HEK293 (cell line): ENCODE results near the gene NLRX1.

ENCODE experiments used
- BCL11A ChIP-seq: fragments of 450-650 bp; formaldehyde crosslinking; IDR thresholded peaks from 2 replicates; pipeline ENCODE4 v1.5.1; 2016; ENCODE audit warnings: low read depth, missing biosample characterization, missing genetic modification characterization
- KLF9 ChIP-seq: fragments of 450-650 bp; formaldehyde crosslinking; IDR thresholded peaks from 2 replicates; pipeline ENCODE4 v1.5.1; 2016; ENCODE audit warnings: missing biosample characterization, missing genetic modification characterization, low read depth
- REPIN1 ChIP-seq: fragments of 450-650 bp; formaldehyde crosslinking; IDR thresholded peaks from 2 replicates; pipeline ENCODE4 v1.5.1; 2017; ENCODE audit warnings: missing biosample characterization, missing genetic modification characterization, low read depth
- SCRT2 ChIP-seq: fragments of 450-650 bp; formaldehyde crosslinking; IDR thresholded peaks from 2 replicates; pipeline ENCODE4 v1.5.1; 2016; ENCODE audit warnings: missing biosample characterization, missing genetic modification characterization
- TF ChIP-seq, protein P1 (sequence below): fragments of 450-650 bp; formaldehyde crosslinking; IDR thresholded peaks from 2 replicates; pipeline ENCODE4 v1.5.1; 2016; ENCODE audit warnings: missing biosample characterization, missing genetic modification characterization
- TF ChIP-seq, protein P2 (sequence below): fragments of 450-650 bp; formaldehyde crosslinking; IDR thresholded peaks from 2 replicates; pipeline ENCODE4 v1.5.1; 2016; ENCODE audit warnings: missing biosample characterization, missing genetic modification characterization
- TF ChIP-seq, protein P3 (sequence below): fragments of 450-650 bp; formaldehyde crosslinking; IDR thresholded peaks from 2 replicates; pipeline ENCODE4 v1.5.1; 2016; ENCODE audit warnings: missing biosample characterization, missing genetic modification characterization

DNA sequence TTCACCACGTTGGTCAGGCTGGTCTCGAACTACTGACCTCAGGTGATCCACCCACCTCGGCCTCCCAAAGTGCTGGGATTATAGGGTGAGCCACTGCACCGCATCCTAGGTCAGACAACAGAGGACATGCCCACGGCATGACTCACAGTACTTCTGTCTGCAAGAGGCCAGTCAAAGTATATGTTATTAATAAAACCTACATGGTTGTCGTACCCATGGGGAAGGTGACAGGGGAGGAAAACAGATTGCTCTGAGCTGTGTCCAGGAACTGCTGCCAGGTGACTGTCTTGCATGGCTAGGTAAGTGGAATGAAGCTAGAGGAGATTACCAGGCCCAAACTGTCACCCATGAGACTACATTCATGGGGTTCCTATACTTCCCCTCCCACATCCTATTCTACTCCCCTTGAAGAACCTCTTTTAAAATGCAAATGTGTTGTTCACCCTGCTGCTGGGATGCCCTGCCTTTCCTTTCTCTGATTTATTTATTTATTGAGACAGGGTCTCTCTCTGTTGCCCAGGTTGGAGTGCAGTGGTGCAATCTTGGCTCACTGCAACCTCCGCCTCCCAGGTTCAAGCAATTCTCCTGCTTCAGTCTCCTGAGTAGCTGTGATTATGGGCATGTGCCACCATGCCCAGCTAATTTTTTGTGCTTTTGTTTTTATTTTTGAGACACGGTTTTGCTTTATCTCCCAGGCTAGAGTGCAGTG lies 2.0 kb upstream of the NLRX1 start:
- TF ChIP-seq, protein P1, sequence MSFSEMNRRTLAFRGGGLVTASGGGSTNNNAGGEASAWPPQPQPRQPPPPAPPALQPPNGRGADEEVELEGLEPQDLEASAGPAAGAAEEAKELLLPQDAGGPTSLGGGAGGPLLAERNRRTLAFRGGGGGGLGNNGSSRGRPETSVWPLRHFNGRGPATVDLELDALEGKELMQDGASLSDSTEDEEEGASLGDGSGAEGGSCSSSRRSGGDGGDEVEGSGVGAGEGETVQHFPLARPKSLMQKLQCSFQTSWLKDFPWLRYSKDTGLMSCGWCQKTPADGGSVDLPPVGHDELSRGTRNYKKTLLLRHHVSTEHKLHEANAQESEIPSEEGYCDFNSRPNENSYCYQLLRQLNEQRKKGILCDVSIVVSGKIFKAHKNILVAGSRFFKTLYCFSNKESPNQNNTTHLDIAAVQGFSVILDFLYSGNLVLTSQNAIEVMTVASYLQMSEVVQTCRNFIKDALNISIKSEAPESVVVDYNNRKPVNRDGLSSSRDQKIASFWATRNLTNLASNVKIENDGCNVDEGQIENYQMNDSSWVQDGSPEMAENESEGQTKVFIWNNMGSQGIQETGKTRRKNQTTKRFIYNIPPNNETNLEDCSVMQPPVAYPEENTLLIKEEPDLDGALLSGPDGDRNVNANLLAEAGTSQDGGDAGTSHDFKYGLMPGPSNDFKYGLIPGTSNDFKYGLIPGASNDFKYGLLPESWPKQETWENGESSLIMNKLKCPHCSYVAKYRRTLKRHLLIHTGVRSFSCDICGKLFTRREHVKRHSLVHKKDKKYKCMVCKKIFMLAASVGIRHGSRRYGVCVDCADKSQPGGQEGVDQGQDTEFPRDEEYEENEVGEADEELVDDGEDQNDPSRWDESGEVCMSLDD (tag by site-specific recombination) = no peak
- TF ChIP-seq BCL11A (tag by site-specific recombination) = no peak
- TF ChIP-seq, protein P2, sequence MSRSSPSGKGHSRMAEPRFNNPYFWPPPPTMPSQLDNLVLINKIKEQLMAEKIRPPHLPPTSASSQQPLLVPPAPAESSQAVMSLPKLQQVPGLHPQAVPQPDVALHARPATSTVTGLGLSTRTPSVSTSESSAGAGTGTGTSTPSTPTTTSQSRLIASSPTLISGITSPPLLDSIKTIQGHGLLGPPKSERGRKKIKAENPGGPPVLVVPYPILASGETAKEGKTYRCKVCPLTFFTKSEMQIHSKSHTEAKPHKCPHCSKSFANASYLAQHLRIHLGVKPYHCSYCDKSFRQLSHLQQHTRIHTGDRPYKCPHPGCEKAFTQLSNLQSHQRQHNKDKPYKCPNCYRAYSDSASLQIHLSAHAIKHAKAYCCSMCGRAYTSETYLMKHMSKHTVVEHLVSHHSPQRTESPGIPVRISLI (tag by site-specific recombination) = no peak
- TF ChIP-seq, protein P3, sequence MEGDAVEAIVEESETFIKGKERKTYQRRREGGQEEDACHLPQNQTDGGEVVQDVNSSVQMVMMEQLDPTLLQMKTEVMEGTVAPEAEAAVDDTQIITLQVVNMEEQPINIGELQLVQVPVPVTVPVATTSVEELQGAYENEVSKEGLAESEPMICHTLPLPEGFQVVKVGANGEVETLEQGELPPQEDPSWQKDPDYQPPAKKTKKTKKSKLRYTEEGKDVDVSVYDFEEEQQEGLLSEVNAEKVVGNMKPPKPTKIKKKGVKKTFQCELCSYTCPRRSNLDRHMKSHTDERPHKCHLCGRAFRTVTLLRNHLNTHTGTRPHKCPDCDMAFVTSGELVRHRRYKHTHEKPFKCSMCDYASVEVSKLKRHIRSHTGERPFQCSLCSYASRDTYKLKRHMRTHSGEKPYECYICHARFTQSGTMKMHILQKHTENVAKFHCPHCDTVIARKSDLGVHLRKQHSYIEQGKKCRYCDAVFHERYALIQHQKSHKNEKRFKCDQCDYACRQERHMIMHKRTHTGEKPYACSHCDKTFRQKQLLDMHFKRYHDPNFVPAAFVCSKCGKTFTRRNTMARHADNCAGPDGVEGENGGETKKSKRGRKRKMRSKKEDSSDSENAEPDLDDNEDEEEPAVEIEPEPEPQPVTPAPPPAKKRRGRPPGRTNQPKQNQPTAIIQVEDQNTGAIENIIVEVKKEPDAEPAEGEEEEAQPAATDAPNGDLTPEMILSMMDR (tag by site-specific recombination) = no peak
- TF ChIP-seq REPIN1 = no peak
- no peak for TF ChIP-seq KLF9 (tag by site-specific recombination)
- no peak for TF ChIP-seq SCRT2 (tag by site-specific recombination)
